ENCODE measurements around the gene GGA1. TPM values are rescaled to one million over a fixed set of nuclear protein-coding genes. Genes with fewer than 3 reads are reported as not detected.
A peak's percentile ranks its signal among the peaks of the same experiment; 100 is the strongest.
"Not testable (repeated sequence)": the region's sequence is repeated elsewhere in the genome, so short reads cannot be mapped to it uniquely, and the experiment has no call there.

Gene GGA1
- total and polyA plus RNA-seq, 10 of the 15 experiments (the other 5 are each of a cell fraction or from before 2014, with no cell fraction given) = 1.4 to 79.4 (median 44.4) TPM

GRCh38 chr22:37609240-37610152 is 862 bp downstream of the GGA1 start (continued):
- TF ChIP-seq MTA3 (IDR thresholded peaks at IDR 0.05; ENCODE audit: borderline replicate concordance, low read length) = peak; percentile 74; the same call in 1 of the 2 replicates
- 0 out of 2 replicates have a peak, but pooled peaks have one; percentile 26 for TF ChIP-seq DPF2 (IDR thresholded peaks at IDR 0.05)
- no peak for TF ChIP-seq SRF (IDR thresholded peaks at IDR 0.05; ENCODE audit: low read depth in 2 of 2, low read length in 2 of 2)
- TF ChIP-seq CBX5 (IDR thresholded peaks at IDR 0.05; ENCODE audit: low read depth) = no peak
- TF ChIP-seq TCF7 (IDR thresholded peaks at IDR 0.05; ENCODE audit: borderline replicate concordance) = no peak
- no peak for TF ChIP-seq RFX5 (IDR thresholded peaks at IDR 0.05; ENCODE audit: low read depth, low read length)
- 0 out of 2 replicates have a peak, but pooled peaks have one; percentile 19 for TF ChIP-seq CBFB (IDR thresholded peaks at IDR 0.05; ENCODE audit: low read depth)
- TF ChIP-seq, protein P1, sequence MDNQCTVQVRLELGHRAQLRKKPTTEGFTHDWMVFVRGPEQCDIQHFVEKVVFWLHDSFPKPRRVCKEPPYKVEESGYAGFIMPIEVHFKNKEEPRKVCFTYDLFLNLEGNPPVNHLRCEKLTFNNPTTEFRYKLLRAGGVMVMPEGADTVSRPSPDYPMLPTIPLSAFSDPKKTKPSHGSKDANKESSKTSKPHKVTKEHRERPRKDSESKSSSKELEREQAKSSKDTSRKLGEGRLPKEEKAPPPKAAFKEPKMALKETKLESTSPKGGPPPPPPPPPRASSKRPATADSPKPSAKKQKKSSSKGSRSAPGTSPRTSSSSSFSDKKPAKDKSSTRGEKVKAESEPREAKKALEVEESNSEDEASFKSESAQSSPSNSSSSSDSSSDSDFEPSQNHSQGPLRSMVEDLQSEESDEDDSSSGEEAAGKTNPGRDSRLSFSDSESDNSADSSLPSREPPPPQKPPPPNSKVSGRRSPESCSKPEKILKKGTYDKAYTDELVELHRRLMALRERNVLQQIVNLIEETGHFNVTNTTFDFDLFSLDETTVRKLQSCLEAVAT (IDR thresholded peaks at IDR 0.05) = 0 out of 2 replicates have a peak, but pooled peaks have one; percentile 26
- TF ChIP-seq PAX5 (IDR thresholded peaks at IDR 0.05; ENCODE audit: borderline replicate concordance, low read depth, low read length) = peak; percentile 48; the same call in 1 of the 2 replicates
- 0 out of 2 replicates have a peak, but pooled peaks have one; percentile 16 for TF ChIP-seq LARP7 (IDR thresholded peaks at IDR 0.05)
- TF ChIP-seq CUX1 (IDR thresholded peaks at IDR 0.05; ENCODE audit: insufficient replicate concordance, low read depth, low read length) = no peak
- peak; percentile 14; the same call in 1 of the 2 replicates for TF ChIP-seq CREB1 (IDR thresholded peaks at IDR 0.05; ENCODE audit: low read depth)
- TF ChIP-seq ELK1 (IDR thresholded peaks at IDR 0.05; ENCODE audit: low read depth, low read length) = 0 out of 2 replicates have a peak, but pooled peaks have one; percentile 21
- TF ChIP-seq TAF1 (IDR thresholded peaks at IDR 0.05; ENCODE audit: borderline replicate concordance, low read depth, low read length) = peak; percentile 98

DNA sequence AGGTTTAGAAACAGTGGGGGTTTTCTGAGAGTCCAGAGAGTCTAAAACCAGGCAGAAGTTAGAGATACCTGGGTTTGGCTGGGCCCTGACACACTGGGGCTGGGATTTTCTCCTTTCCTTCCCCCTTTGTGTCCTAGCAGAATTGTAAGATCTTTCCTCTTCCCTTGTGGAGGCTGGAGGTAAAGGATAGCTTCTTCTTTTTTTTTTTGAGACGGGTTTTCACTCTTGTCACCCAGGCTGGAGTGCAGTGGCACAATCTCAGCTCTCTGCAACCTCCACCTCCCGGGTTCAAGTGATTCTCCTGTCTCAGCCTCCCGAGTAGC is 1.5 kb downstream of the GGA1 start:
- ChIA-PET CTCF (interaction anchor here (1.1 to 11.8 kb wide), 9 partner anchors 8 to 70 kb away, joined by 3 to 178 read pairs (median 11); partner anchors contain the start of genes LGALS1, NOL12, PDXP and SH3BP1), SMC1A (ENCODE audit: uncharacterized antibody, unreplicated experiment) (interaction anchor here (0.8 to 5.5 kb wide), 8 partner anchors 16 to 65 kb away, joined by 3 to 27 read pairs (median 12); partner anchors contain the start of genes LGALS1 and PDXP), RAD21 (ENCODE audit: unreplicated experiment) (interaction anchor here (1.5 to 5.4 kb wide), 8 partner anchors 8 to 73 kb away, joined by 3 to 61 read pairs (median 32); partner anchors contain the start of genes PDXP and SH3BP1), POLR2A (interaction anchor here (0.6 to 4.7 kb wide), 10 partner anchors 8 to 234 kb away, joined by 3 to 67 read pairs (median 15); partner anchors contain the start of genes ANKRD54, LGALS1, PDXP and SH3BP1)
- intact Hi-C loops (cut with micrococcal nuclease; ENCODE audit: unreplicated experiment); H2AFZ ChIP-seq (ENCODE audit: control insufficient read depth, low read depth, low read length); H4K20me1 ChIP-seq (ENCODE audit: control insufficient read depth, insufficient read depth); DNase-seq (ENCODE audit: low read depth, low spot score); BruUV-seq (replicated peaks); in situ Hi-C loops (cut with MboI); H3K36me3 ChIP-seq (ENCODE audit: control insufficient read depth in 2 of 2, insufficient read depth in 2 of 2, low read length in 1 of 2); H3K27me3 ChIP-seq (replicated peaks in 1 of 2; ENCODE audit: control insufficient read depth in 2 of 2, insufficient read depth in 2 of 2, low read length in 1 of 2); H3K9me3 ChIP-seq (replicated peaks; ENCODE audit: control insufficient read depth, insufficient read depth, low read length); FAIRE-seq; ATAC-seq: not testable (repeated sequence)
- peak overlapping the region; percentile 97 for H3K4me3 ChIP-seq
- 93% methylated on average over 2 of the region's 3 CpGs for WGBS (ENCODE audit: insufficient coverage, insufficient replicate concordance, low lambda C conversion rate, missing lambda C conversion rate)
- H3K79me2 ChIP-seq (ENCODE audit: control insufficient read depth, insufficient read depth, low read length) = peaks cover 33% of the 10 kb centered on the region
- peak overlapping the region; percentile 87 for H3K27ac ChIP-seq (ENCODE audit: control insufficient read depth, insufficient read depth)
- H3K4me2 ChIP-seq (ENCODE audit: control insufficient read depth, insufficient read depth) = peak overlapping the region; percentile 67
- peak overlapping the region; percentile 87 for H3K9ac ChIP-seq (ENCODE audit: control insufficient read depth, insufficient read depth, low read length)
- H3K4me1 ChIP-seq (ENCODE audit: control insufficient read depth, insufficient read depth, low read length) = peaks cover 15% of the 10 kb centered on the region

Data from GM12878 (cell line).